GM18519 (cell line): ENCODE measurements around the gene CCNI.
"Not testable (repeated sequence)": the region's sequence is repeated elsewhere in the genome, so short reads cannot be mapped to it uniquely, and the experiment has no call there.

Source experiments
- ATAC-seq: cut with Tn5 transposase; IDR thresholded peaks from one replicate; pipeline ENCODE4 v1.9.1; 2021; ENCODE audit warnings: mild to moderate bottlenecking, moderate library complexity; ENCODE audit not compliant: unreplicated experiment, low FRiP score

Gene CCNI

DNA sequence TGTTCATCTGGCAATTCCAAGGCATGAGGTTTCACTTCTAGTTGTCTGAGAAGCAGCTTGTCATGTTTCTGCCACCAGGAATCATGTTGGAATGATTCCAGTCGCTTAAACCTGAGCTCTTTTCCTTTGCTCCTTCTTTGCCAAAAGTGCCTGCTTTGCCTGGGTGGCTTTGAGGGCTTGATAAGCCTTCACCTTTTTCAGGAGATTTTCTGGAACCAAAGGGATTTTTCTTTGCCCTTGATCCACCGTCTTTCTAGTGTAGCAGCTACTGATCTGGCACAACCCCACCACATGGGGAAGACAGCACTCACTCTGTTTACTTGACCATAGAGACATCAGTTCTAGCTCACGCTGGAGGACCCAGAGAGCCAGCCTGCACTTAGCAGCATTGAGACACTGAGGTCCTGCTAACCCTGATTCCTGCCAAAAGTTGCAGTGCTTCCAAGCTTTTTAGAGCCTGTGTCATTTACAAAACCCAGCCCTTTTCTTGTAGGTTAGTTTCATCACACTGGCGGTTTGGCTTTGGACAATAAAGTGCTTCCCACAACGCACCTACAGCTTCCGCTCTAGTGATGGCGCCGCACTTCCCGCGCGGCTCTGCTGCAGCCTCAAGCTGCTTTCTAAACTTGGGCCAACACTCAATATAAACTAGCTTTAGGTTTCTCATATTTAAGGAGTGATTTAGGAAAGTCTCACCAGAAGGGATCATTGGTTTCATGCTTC is 7.3 kb upstream of the CCNI start:
- ATAC-seq = no peak

DNA sequence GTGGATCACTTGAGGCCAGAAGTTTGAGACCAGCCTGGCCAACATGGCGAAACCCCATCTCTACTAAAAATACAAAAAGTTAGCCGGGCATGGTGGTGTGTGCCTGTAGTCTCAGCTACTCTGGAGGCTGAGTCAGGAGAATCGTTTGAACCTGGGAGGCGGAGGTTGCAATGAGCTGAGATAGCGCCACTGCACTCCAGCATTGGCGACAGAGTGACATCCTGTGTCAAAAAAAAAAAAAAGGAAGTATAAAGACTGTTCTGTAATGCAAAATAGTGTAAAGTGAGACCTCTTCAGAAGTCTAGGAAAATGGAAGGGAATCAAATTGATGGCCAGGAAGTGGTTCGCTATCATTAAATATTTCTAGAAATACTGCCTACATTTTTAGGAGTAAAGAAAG is 5.0 kb upstream of the CCNI start:
- ATAC-seq = not testable (repeated sequence)

DNA sequence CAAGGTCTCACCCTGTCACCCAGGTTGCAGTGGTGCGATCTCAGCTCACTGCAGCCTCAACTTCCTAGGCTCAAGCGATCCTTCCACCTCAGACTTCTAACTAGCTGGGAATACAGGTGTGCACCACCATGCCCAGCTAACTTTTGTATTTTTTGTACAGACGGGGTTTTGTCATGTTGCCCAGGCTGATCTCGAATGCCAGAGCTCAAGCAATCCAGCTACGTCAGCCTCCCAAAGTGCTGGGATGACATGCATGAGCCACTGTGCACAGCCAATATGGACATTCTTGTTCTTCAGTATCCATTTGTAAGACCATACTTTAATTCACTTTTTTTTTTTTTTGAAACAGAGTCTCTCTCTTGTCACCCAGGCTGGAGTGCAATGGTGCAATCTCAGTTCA is 3.5 kb upstream of the CCNI start:
- ATAC-seq = no peak

DNA sequence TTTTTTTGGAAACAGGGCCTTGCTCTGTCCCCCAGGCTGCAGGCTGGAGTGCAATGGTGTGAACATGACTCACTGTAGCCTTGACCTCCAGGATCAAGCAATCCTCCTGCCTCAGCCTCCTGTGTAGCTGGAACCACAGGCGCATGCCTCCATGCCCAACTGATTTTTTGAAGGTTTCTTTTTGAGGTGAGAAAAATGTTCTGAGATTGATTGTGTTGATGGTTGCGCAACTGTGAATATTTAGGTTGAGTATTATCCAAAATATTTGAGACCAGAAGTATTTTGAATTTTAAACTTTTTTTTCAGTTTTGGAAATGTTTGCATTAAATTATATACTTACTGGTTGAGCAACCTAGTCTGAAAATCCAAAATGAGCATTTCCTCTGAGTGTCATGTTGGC is 2.6 kb upstream of the CCNI start:
- ATAC-seq = no peak

DNA sequence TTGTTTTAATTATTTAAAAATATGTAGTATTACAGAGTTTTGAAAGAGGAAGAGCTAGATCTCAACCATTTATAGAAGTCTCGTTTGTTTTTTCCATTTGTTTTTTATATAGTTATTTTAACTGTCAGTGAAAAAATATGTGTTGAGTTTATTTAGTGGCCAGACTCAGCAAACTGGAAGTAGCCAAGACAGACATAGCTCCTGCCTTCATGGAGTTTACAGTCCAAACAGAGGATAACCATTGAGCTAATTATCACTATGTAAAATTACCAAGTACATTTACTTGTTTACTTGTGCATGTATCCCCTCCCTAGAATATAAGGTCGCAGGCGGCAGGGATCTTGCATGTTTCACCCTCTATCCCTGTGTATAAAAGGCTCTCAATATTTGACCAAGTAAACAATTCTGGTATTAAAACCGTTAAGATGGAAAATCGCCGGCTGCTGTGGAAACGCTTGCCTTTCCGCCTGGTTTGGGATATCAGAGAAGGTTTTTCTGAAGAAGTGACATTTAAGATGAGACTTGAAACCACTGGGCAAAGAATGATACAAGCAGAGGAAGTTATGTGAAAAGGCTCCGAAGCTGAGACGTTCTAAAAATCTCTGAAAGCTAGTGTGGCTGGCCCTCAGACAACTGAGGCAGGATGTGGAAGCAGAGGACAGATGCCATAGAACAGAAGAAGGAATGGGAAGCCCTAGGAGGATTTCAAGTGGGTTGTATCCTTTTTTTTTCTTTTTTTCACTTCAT is 1.3 kb upstream of the CCNI start:
- no peak for ATAC-seq

DNA sequence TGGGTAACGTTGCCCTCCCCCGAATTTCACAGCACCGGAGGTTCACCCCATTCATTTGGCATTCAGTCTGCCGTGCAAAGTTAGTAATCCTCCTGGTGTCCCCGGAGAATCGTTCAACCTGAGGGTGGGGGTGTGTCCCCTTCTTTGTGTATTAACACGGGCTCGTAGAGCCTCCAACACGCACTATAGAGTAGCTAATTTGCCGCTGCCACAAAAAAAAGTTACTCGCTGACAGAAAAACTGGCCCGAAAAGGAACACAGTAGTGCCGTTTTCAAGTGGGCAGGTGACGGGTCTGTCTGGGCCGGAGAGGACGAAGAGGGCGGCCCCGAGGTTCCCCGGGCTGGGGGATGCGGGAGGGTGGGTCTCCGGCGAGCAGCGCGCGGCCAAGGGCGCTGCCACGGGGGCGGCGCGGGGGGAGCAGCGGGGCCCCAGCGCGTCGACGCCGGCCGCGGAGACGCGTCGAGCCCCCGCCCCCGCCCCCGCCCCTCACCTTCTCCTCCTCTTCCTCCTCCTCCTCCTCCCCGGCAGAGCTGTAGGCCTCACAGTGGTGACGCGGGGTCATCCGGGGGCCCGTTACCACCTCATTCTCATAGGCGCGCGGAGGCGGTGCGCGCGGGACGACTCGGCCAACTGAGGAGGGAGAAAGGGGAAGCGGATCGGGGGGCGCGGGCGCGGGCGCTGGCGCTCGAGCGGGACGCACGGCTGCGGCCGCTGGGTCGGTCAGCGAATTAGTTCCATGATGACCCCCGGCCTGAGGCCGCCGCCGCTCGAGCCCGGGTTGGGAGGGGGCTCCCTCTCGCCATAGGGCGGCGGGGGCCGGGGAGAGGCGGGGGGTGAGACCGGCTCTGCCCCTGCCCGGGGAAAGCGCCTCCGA is 571 bp downstream of the CCNI start:
- peak; percentile 42 for ATAC-seq

DNA sequence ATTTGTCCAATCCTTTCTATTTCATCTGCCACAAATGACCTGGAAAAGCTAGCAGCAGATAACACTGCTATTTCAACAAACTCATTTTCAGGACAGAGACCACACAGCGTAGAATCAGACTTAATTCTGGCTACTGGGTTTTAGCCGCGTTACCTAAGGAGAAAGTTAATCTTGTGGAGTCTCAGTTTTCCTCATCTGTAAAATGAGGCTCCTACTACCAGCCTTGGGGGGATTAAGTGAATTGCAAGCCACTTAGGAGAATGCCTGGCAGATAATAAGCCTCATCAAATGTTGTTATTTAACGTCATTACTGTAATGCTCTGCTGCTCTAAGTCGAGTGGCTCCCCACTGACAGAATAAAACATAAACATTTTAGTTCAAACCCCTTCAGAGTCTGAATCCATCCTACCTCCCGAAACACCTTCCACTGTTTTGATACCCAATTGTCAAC is 1.4 kb downstream of the CCNI start:
- no peak for ATAC-seq

DNA sequence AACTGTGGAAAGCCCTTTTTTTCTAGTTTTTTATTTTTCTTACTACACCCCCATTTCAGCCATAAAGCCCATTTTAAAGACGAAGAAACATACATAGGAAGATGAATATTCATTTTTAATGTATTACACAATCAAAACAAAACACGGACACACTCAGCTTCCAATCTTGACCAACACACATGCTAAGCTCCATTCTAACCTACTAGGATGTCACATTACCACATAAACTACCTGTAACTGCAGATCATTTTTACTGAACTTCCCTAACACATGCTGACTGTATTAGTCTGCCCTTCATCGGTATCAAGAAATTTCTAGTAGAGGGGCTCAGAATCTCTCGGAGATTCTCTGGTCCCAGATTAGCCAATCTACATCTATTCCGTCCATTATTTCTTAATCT is 1.8 kb downstream of the CCNI start:
- no peak for ATAC-seq

DNA sequence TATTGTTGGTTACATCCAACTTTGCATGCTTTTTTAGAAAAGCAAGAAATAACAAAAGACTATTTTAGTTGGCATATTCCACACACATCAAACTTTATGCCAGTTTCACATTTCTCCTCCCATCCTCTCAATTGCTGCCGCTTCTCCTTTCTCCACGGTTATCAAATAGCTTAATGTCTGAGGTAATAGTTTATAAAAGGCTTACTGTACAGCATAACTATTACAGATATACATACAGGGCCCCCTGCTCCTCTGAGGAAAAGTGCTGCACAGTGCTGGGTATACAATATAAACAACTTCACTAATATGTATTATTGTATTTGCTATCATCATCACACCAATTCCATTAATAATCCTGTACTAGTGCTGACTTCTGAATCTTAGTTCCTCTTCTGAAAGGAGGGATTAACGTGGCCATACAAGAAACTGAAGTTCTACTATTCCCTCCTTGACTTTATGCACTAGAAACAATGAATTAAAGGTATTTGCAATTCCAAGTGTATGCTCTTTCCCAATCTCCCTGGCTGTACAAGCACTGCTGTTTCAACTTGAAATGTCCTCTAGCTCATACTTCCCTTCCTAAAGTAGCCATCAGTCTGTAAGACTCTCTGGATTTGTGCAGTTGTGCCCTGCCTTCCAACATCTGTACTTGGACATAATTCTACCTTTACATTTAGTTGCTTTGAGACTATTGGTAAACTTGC is 2.5 kb downstream of the CCNI start:
- no peak for ATAC-seq

DNA sequence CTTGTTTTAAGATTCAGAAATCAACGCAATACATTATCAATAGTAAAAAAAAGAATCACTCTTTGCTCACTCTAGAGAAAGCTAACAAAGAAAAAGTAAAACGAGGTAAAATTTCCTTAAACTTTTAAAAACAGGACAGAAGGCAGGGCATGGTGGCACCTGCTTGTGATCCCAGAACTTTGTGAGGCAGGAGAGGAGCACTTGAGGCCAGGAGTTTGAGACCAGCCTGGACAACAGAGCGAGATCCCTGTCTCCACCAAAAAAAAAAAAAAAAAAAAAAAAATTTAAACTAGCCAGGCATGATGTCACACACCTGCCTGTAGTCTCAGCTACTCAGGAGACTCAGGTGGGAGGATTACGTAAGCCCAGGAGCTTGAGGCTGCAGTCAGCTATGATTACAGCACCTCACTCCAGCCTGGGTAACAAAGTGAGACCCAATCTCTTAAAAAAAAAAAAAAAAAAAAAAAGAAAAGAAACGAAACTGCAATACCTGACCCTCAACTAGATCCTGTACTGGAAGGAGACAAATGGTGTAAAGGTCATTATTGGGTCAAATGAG is 3.5 kb downstream of the CCNI start:
- ATAC-seq = no peak

DNA sequence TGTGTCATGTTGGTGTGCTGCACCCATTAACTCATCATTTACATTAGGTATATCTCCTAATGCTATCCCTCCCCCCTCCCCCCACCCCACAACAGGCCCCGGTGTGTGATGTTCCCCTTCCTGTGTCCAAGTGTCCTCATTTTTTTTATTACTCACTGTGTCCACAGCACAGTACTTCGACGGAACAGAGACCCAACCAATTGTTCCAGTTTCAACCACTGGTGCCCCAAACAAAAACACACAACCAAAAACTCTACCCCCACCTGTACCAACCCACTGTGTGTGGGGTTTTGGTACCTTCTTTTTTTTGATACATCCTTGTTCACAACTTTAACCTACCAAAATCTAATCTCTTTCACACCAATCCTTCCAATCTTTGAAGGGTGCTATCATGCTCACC is 6.3 kb downstream of the CCNI start:
- not testable (repeated sequence) for ATAC-seq

DNA sequence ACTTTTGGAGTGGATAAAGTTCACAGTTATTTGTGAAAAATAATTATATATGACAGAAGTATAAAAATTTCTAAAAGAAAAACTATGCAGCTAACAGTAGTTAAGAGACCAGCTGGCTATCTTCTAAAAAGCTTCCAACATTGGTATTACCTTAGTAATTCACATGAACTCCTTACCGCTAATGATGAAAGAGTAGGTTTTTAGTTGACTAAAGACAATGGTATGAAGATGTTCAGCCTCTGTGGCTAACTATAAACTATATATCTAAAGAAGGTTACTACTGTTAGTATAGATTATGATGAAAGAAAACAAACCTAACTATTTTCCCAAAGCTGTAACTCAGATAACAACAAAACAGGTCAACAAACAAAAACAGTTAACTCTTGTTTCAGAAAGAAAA is 10.4 kb downstream of the CCNI start:
- no peak for ATAC-seq

DNA sequence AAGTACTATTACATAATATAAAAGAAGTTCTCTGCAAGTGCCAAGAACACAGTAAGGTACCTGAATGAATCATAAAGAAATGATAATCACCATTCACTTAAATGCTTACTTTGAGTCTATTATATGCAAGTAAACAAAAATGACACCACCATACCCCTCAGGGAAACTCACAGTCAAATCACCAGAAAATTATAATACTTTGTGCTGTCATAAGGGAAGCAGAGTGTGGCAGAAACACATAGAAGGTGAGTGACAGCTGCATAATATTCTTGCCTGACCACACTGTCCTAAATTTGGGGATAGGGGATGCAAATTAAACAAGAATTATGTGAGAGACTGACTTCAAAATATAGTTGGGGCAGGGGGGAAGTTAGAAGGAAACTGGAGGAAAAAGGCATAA is 12.9 kb downstream of the CCNI start:
- no peak for ATAC-seq

DNA sequence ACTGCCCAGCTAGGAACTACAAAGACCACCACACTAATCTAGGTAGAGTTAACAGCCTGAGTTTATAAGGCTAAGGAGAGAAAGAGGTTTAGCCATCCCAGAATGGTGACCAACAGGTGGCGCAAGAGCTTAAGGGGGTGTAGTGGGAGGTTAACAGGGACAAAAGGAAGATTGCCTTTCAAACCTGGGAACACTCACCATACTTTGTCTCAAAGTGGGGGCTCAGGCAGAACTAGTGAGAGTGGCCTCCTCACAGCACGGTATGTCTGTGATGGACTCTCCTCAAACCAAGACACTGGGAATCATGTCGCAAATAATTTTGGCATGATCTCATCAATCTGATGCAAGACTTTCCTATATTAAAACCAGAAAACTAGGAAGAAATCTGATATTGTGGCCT is 23.4 kb downstream of the CCNI start:
- ATAC-seq = no peak

DNA sequence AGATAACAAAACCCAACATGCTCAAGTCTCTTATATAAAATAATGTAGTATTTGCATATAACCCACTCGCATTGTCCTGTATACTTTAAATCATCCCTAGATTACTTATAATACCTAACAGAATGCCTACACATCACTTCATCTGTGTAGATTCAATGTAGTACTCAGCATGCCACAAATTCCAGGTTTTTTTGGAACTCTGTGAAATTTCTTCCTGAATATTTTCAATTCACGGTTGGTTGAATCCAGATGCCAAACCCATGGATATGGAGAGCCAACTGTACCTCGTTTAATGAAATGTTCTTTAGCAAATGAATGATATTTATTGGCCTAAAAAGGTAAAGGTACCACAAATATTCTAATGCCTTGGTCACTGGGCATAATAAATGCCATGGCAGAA is 24.8 kb downstream of the CCNI start:
- ATAC-seq = no peak

DNA sequence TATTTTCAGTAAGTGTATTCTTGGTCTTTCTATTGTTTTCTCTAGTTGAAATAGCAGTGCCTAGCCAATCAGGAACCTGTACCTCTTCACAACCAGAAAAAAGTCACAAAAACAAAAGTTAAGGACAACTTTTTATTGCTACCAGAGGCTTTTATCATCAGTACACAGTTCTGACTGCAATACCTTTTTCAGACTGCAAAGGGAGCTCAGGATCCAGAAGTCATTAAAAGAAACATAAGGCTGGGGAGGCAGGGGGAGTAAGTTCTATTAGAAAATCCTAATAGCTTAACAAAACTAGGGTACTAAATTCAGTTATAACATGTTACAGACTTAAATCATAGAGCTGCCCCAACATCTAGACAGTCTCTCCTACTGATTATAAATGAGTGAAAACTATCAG is 28.8 kb downstream of the CCNI start:
- no peak for ATAC-seq

DNA sequence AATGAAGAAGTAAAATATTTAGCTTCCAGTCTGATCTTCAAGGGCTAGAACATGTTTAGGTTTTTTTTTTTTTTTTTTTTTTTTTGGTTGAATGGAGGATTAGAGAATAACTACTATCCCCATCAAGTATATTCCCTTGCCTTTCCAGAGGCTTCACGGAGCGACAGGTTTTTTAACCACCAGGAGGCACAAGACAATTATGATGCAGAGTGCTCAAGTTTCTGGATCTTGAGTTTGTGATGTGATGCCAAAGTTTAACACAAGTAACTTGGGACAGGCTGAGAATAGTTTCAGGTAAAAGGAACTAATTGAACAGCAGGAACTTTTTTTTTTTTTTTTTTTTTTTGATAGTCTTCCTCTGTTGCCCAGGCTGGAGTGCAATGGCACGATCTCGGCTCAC is 30.3 kb downstream of the CCNI start:
- ATAC-seq = no peak

DNA sequence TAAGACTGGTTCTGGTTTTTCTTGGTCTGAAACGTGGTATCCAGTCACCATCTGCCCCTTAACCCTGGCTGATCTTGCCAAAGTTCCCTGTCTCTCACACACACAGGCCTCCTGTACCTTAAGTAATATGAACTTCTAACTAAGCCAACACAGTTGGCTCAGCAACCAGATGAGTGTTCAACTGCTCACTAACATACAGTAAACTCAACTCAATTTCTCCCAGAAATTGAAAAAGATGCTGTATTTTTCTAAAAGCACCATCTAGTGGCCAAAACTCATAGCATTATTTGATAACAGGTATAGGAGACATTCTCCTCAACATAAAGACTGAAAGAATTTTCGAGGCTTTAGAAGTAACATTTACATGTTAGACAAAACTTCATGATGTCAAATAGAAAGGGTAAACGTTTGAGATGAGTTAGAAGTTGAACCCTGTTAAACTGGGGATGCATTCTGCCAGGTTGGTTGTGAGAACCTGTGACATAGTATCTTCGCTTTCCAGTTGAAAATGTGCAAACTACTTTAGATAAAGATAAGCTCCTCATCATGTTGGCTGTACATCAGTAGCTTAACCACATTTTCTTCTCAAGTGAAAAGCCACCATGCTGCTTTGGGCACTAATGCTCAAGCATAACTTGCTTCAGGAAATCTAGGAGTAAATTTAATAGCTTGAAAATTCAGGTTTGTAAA is 31.2 kb downstream of the CCNI start:
- ATAC-seq = no peak

DNA sequence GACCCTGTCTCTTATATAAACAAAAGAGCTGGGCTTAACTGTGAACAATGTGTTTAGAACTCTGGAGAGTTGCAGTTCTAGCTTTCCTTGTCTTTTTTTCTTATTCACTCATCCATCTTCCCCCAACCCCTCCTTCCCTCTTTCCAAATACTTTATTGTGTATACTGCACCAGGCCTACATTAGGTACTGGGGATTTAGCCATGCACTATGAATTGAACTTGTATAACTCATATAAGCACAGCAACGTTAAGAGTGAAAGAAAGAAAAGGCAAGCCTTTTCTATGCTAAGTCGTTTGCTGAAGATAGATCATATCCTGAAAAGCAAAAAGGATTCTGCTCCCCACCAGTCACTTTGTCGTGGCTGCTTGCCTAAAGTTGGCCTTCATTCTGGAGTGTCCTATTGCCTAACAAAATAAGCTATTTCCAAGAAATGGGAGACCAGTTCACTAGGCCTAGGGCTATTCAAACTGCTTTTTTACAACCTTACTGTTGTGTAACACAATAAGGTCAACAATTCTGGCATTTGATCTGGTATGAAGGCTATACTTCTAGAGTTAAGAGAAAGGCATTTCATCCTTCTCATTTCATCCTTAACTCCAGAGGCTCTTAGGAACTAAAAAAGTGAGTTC is 32.2 kb downstream of the CCNI start:
- ATAC-seq = no peak
